Testis (tissue), 2 donors: ENCODE results near the gene COL4A6.

Source experiments
- CTCF ChIP-seq, 3 experiments: fragments of 450-650 bp in 2 of 3; fragments of 200-600 bp in 1 of 3; sonication (generic) in 1 of 3; IDR thresholded peaks; one replicate each; pipeline ENCODE4 v1.5.1; 2016 to 2019; ENCODE audit warnings: antibody characterized with exemption in 3 of 3, mild to moderate bottlenecking in 2 of 3, moderate library complexity in 1 of 3
- POLR2A ChIP-seq: fragments of 450-650 bp; IDR thresholded peaks from one replicate; pipeline ENCODE4 v1.6.1; 2017; ENCODE audit warnings: antibody characterized with exemption, mild to moderate bottlenecking, moderate library complexity

DNA sequence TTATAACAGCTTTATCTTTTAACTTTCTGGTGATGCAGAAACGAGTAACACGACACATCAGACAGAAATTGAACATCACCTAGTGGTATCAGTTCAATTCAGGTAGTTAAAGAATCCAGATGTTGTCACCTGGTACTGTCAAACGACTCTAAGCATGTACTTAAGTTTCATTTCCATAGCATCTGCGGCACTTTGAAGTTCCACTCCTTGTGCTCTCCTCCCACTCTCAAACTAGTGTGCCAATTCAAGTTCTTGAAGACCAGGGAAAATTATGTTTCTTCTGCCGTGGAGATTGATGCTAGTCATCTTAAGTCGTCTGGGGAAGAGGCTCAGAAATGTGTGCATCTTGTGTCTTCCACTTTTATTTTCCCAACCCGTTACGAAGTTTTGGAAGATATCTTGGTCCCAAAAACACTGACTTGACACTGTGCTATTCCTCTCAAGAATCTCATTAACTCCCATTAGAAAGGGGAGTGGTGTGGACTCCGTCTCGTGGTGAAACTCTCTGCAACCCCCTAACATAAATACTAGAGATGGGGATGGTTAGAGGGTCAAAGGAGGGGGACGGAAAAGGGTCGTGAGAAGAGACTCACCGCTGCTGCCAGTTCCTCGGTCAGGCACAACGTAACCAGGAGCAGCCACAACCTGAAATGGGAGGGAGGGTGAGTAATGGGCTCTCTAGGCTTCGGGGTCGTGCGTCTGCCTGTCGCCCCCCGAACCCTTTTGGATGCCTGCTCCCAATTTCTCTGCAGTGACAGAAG, 693 bp downstream of the COL4A6 start:
- TF ChIP-seq POLR2A (no peak), CTCF (IDR thresholded peaks at IDR 0.05) (no peak)
